ENCODE measurements around the gene A1CF. TPM values are rescaled to one million over a fixed set of nuclear protein-coding genes. Genes with fewer than 3 reads are reported as not detected.

Gene A1CF
- polyA plus RNA-seq, 2 donors, result not detected

DNA sequence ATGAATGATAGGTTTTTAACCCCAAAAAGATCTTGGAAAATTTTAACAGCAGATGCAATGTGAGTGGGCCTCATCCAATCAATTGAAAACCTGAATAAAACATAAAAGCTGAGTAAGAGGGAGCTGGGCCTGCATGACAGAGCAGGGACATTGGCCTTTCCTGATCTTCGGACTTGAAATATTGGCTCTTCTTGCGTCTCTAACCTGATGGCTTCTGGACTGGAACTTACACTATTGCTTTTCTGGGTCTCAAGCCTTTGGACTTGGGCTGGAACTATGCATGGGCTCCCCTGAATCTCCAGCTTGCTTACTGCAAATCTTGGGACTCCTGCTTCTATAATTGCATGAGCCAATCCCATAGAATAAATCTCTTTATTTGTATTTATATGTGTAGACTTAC, 9.0 kb downstream of the A1CF start:
- no peaks in the 10 kb centered on the region for H3K9me3 ChIP-seq (ENCODE audit: control insufficient read depth in 2 of 2, insufficient read depth in 1 of 2, low read depth in 1 of 2, low read length in 1 of 2)
- no peak overlapping the region for H3K27ac ChIP-seq (ENCODE audit: low read depth in 2 of 2, low read length in 1 of 2)
- H3K4me1 ChIP-seq (ENCODE audit: control insufficient read depth in 2 of 2, insufficient read depth in 2 of 2, low read length in 1 of 2), result no peaks in the 10 kb centered on the region
- H3K4me3 ChIP-seq (ENCODE audit: low read depth in 1 of 2, low read length in 2 of 2), result no peak overlapping the region
- no peaks in the 10 kb centered on the region for H3K27me3 ChIP-seq (ENCODE audit: control insufficient read depth in 1 of 2, insufficient read depth in 2 of 2, low read length in 2 of 2)
- no peaks in the 10 kb centered on the region for H3K36me3 ChIP-seq (ENCODE audit: control insufficient read depth in 2 of 2, insufficient read depth in 2 of 2, low read length in 1 of 2)
- 87 to 89% methylated on average over 2 of the region's 2 CpGs for WGBS, 2 donors

DNA sequence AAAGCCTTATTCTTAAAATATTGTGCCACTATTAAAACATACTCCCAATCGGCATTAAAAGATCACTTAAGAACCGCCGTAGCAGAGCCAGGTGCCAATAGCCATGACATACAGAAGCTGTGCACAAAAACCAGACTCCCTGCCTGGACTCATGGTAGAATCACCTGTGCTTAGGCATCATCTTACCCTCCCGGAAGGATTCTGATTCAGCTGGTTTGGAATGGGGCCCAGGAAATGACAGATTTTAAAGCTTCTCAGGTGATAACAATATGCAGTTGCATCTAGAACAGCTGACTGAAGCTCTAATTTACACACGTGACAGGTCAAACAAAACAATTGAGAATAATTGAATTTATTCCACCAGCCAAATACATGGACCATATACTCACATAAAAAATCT, 10.7 kb downstream of the A1CF start:
- Histone ChIP-seq H3K36me3 (ENCODE audit: control insufficient read depth in 2 of 2, insufficient read depth in 2 of 2, low read length in 1 of 2) (no peaks in the 10 kb centered on the region), H3K27me3 (ENCODE audit: control insufficient read depth in 1 of 2, insufficient read depth in 2 of 2, low read length in 2 of 2) (no peaks in the 10 kb centered on the region), H3K9me3 (ENCODE audit: control insufficient read depth in 2 of 2, insufficient read depth in 1 of 2, low read depth in 1 of 2, low read length in 1 of 2) (no peaks in the 10 kb centered on the region), H3K4me1 (ENCODE audit: control insufficient read depth in 2 of 2, insufficient read depth in 2 of 2, low read length in 1 of 2) (no peaks in the 10 kb centered on the region), H3K4me3 (ENCODE audit: low read depth in 1 of 2, low read length in 2 of 2) (no peak overlapping the region), H3K27ac (ENCODE audit: low read depth in 2 of 2, low read length in 1 of 2) (no peak overlapping the region)
- WGBS, 2 donors, result 64 to 66% methylated on average over 5 of the region's 5 CpGs

DNA sequence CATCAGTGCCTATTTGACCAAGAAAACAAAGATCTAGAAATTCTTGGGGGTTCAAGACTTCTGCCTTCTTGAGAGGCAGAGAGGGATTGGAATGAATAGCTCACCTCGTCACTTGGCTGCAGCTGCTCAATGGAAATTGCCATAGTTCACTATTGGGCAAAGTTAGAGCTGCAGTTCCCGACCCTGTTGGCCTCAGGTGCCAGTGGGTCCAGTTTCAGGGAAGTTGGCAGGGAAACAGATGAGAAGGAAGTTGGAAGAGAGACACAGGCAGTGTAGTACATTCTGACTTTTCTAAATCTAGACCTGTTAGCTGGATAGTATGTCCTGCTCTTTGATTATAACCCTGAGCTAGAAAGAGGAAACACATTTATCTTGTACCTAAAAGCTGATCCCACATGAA, 19.1 kb downstream of the A1CF start:
- no peak overlapping the region for H3K4me3 ChIP-seq (ENCODE audit: low read depth in 1 of 2, low read length in 2 of 2)
- WGBS, 2 donors, result 54 to 65% methylated on average over 2 of the region's 2 CpGs
- no peaks in the 10 kb centered on the region for H3K4me1 ChIP-seq (ENCODE audit: control insufficient read depth in 2 of 2, insufficient read depth in 2 of 2, low read length in 1 of 2)
- H3K27ac ChIP-seq (ENCODE audit: low read depth in 2 of 2, low read length in 1 of 2), result no peak overlapping the region
- H3K36me3 ChIP-seq (ENCODE audit: control insufficient read depth in 2 of 2, insufficient read depth in 2 of 2, low read length in 1 of 2), result no peaks in the 10 kb centered on the region
- H3K27me3 ChIP-seq (ENCODE audit: control insufficient read depth in 1 of 2, insufficient read depth in 2 of 2, low read length in 2 of 2), result no peaks in the 10 kb centered on the region
- no peaks in the 10 kb centered on the region for H3K9me3 ChIP-seq (ENCODE audit: control insufficient read depth in 2 of 2, insufficient read depth in 1 of 2, low read depth in 1 of 2, low read length in 1 of 2)

DNA sequence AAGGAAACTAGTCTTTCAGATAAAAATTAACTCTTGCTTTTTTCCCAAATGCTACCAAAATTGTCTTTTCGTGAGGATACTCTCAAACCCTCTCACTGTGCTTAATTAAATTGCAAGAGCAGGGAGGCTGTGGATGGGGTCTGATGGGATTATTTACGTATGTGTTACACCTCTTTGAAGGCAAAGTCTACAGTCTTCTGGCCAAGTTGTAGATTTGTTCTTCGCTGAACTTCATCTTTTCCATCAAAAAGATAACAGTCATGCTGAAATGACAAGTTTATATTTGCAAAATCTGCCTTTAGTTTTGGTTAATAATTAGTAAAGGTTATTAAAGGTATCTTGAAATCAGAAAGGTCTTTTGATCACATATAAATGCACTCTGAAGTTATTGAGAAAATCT, 22.7 kb downstream of the A1CF start:
- no peaks in the 10 kb centered on the region for H3K4me1 ChIP-seq (ENCODE audit: control insufficient read depth in 2 of 2, insufficient read depth in 2 of 2, low read length in 1 of 2)
- H3K36me3 ChIP-seq (ENCODE audit: control insufficient read depth in 2 of 2, insufficient read depth in 2 of 2, low read length in 1 of 2), result no peaks in the 10 kb centered on the region
- no peak overlapping the region for H3K4me3 ChIP-seq (ENCODE audit: low read depth in 1 of 2, low read length in 2 of 2)
- H3K9me3 ChIP-seq (ENCODE audit: control insufficient read depth in 2 of 2, insufficient read depth in 1 of 2, low read depth in 1 of 2, low read length in 1 of 2), result no peaks in the 10 kb centered on the region
- H3K27ac ChIP-seq (ENCODE audit: low read depth in 2 of 2, low read length in 1 of 2), result no peak overlapping the region
- 59 to 68% methylated on average over 3 of the region's 3 CpGs for WGBS, 2 donors
- H3K27me3 ChIP-seq (ENCODE audit: control insufficient read depth in 1 of 2, insufficient read depth in 2 of 2, low read length in 2 of 2), result no peaks in the 10 kb centered on the region

DNA sequence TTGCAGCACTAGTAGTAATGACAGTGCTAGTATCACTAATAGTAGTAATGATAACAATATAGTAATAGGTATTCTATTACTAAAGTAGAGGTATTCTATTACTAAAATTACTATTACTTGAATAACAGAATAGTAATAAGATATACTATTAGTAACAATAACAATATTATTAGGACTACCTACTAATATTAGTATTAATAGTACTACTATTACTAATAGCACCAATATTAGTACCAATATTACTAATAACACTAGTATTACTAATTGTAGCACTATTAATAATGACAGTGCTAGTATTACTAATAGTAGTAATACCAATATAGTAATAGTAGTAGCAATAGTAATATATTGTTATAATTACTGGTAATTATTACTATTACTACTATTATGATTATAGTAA, 24.1 kb downstream of the A1CF start:
- H3K27me3 ChIP-seq (ENCODE audit: control insufficient read depth in 1 of 2, insufficient read depth in 2 of 2, low read length in 2 of 2), result no peaks in the 10 kb centered on the region
- H3K27ac ChIP-seq (ENCODE audit: low read depth in 2 of 2, low read length in 1 of 2), result no peak overlapping the region
- no peaks in the 10 kb centered on the region for H3K4me1 ChIP-seq (ENCODE audit: control insufficient read depth in 2 of 2, insufficient read depth in 2 of 2, low read length in 1 of 2)
- no peak overlapping the region for H3K4me3 ChIP-seq (ENCODE audit: low read depth in 1 of 2, low read length in 2 of 2)
- no peaks in the 10 kb centered on the region for H3K36me3 ChIP-seq (ENCODE audit: control insufficient read depth in 2 of 2, insufficient read depth in 2 of 2, low read length in 1 of 2)
- no peaks in the 10 kb centered on the region for H3K9me3 ChIP-seq (ENCODE audit: control insufficient read depth in 2 of 2, insufficient read depth in 1 of 2, low read depth in 1 of 2, low read length in 1 of 2)

DNA sequence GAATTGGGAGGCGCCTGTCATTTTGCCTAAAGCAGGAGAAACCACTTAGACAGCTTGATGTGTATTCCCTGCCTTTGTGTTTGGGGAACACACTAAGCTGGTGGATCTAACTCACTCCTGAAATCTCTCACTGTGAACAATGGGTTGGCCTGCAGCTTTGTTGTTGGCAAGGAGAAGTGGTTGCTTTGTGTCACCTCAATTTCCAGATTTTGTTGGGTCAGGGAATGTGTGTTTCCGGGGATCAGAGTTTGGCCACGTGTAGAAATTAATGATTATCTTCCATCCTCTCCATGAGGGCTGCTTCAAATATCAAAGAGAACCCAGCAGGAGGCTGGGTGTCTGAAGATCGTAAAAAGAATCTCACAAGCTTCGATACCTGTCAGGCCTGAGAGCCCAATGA, 27.8 kb downstream of the A1CF start:
- H3K36me3 ChIP-seq (ENCODE audit: control insufficient read depth in 2 of 2, insufficient read depth in 2 of 2, low read length in 1 of 2), result no peaks in the 10 kb centered on the region
- H3K27me3 ChIP-seq (ENCODE audit: control insufficient read depth in 1 of 2, insufficient read depth in 2 of 2, low read length in 2 of 2), result no peaks in the 10 kb centered on the region
- H3K4me1 ChIP-seq (ENCODE audit: control insufficient read depth in 2 of 2, insufficient read depth in 2 of 2, low read length in 1 of 2), result no peaks in the 10 kb centered on the region
- no peak overlapping the region for H3K4me3 ChIP-seq (ENCODE audit: low read depth in 1 of 2, low read length in 2 of 2)
- H3K27ac ChIP-seq (ENCODE audit: low read depth in 2 of 2, low read length in 1 of 2), result no peak overlapping the region
- WGBS, 2 donors, result 46 to 54% methylated on average over 5 of the region's 5 CpGs
- H3K9me3 ChIP-seq (ENCODE audit: control insufficient read depth in 2 of 2, insufficient read depth in 1 of 2, low read depth in 1 of 2, low read length in 1 of 2), result no peaks in the 10 kb centered on the region

DNA sequence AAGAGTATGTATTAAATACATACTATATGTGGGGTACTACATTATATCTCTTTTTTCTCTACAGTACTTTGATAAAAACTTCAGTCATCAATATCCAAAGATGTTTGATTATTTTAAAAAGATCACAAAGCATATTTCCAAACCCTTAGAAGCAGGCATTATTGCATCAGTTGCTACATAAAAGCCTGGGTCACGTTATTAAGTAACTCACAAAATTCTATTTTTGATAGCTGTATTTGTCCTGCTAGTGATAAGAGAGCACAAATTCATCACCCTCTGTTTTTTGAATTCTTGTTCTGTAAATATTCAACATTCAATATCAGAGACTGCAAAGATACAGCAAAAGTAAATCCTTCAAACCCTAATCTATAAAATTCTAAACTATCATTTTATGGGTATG, 30.0 kb downstream of the A1CF start:
- Histone ChIP-seq H3K4me3 (ENCODE audit: low read depth in 1 of 2, low read length in 2 of 2) (no peak overlapping the region), H3K36me3 (ENCODE audit: control insufficient read depth in 2 of 2, insufficient read depth in 2 of 2, low read length in 1 of 2) (no peaks in the 10 kb centered on the region), H3K27ac (ENCODE audit: low read depth in 2 of 2, low read length in 1 of 2) (no peak overlapping the region), H3K9me3 (ENCODE audit: control insufficient read depth in 2 of 2, insufficient read depth in 1 of 2, low read depth in 1 of 2, low read length in 1 of 2) (no peaks in the 10 kb centered on the region), H3K4me1 (ENCODE audit: control insufficient read depth in 2 of 2, insufficient read depth in 2 of 2, low read length in 1 of 2) (no peaks in the 10 kb centered on the region), H3K27me3 (ENCODE audit: control insufficient read depth in 1 of 2, insufficient read depth in 2 of 2, low read length in 2 of 2) (no peaks in the 10 kb centered on the region)
- WGBS, 2 donors, result 50 to 57% methylated on average over 1 of the region's 1 CpG

DNA sequence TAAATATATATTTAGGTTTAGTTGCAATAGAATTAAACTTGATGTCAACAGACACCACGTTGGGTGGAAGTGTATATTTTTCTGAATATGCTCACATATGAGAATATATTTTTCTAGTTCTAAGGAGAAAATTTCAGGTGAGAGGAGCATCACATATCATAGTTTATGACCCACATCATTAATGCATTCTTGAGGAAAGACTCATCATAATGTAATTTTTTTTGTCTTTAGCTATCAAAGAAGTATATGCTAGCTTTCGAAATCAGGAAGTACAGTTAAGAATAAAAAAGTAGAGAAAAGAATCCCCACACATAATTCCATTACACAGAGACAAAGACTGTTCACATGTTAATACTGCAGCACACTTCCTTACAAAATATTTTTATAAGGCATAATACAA, 30.4 kb downstream of the A1CF start:
- no peaks in the 10 kb centered on the region for H3K4me1 ChIP-seq (ENCODE audit: control insufficient read depth in 2 of 2, insufficient read depth in 2 of 2, low read length in 1 of 2)
- H3K36me3 ChIP-seq (ENCODE audit: control insufficient read depth in 2 of 2, insufficient read depth in 2 of 2, low read length in 1 of 2), result no peaks in the 10 kb centered on the region
- H3K9me3 ChIP-seq (ENCODE audit: control insufficient read depth in 2 of 2, insufficient read depth in 1 of 2, low read depth in 1 of 2, low read length in 1 of 2), result no peaks in the 10 kb centered on the region
- 73 to 86% methylated on average over 2 of the region's 2 CpGs for WGBS, 2 donors
- no peak overlapping the region for H3K4me3 ChIP-seq (ENCODE audit: low read depth in 1 of 2, low read length in 2 of 2)
- no peak overlapping the region for H3K27ac ChIP-seq (ENCODE audit: low read depth in 2 of 2, low read length in 1 of 2)
- H3K27me3 ChIP-seq (ENCODE audit: control insufficient read depth in 1 of 2, insufficient read depth in 2 of 2, low read length in 2 of 2), result no peaks in the 10 kb centered on the region

DNA sequence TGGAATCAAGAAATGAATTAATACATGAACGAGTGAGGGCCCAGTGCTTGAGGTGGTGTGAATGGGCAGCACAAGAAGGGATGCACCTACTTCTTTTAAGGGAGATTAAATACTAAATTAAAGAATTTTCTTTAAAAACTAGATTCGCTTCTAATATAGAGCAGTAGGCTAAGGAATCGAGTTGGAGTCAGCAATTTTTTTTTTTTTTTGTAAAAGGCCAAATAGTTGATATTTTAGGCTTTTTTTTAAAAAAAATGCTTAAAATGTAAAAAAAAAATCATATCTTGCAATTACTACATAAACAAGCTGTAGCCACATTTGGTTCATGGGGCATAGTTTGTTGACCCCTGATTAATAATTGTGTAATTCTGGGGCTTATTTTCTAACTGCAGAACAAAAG, 31.9 kb downstream of the A1CF start:
- no peaks in the 10 kb centered on the region for H3K27me3 ChIP-seq (ENCODE audit: control insufficient read depth in 1 of 2, insufficient read depth in 2 of 2, low read length in 2 of 2)
- no peaks in the 10 kb centered on the region for H3K4me1 ChIP-seq (ENCODE audit: control insufficient read depth in 2 of 2, insufficient read depth in 2 of 2, low read length in 1 of 2)
- H3K4me3 ChIP-seq (ENCODE audit: low read depth in 1 of 2, low read length in 2 of 2), result no peak overlapping the region
- no peaks in the 10 kb centered on the region for H3K36me3 ChIP-seq (ENCODE audit: control insufficient read depth in 2 of 2, insufficient read depth in 2 of 2, low read length in 1 of 2)
- WGBS, 2 donors, result 77 to 81% methylated on average over 3 of the region's 3 CpGs
- H3K27ac ChIP-seq (ENCODE audit: low read depth in 2 of 2, low read length in 1 of 2), result no peak overlapping the region
- no peaks in the 10 kb centered on the region for H3K9me3 ChIP-seq (ENCODE audit: control insufficient read depth in 2 of 2, insufficient read depth in 1 of 2, low read depth in 1 of 2, low read length in 1 of 2)

DNA sequence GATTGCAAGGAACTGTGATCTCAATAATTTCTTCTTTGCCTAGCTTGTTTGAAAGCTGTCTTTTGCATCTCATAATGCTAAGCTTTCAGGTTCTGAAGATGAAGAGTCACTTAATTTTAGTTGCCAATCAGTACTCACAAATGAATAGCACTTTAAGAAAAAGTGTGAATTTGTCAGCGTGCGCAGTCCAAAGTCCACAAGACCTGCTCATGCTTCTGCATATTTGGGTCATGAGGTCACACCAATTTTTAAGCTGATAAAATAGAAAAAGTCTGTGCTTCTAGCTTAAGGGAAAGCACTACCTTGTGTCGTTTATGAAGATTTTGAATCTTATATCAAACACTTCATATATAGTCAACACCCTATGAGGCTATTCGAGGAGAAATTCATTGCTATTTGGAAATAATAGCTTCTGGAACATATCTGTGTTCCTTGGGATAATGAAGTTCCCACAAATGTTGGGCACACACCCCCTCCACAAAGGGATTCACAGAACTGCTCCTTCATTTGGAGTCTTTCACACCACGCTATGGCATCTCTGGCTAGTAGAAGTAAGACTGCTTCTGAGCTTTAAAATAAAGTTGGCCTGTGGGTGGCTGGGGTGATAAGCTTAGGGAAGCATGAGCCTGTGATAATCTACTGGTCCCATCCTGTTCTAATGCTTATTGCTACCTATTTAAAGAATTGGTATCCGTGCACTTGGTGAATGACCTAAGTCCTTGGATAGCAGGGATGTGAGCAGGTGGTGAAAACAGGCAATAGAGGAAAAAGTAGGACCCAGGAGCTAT, 33.3 kb downstream of the A1CF start:
- WGBS, 2 donors, result 71 to 79% methylated on average over 6 of the region's 6 CpGs
- H3K4me3 ChIP-seq (ENCODE audit: low read depth in 1 of 2, low read length in 2 of 2), result no peak overlapping the region
- no peaks in the 10 kb centered on the region for H3K4me1 ChIP-seq (ENCODE audit: control insufficient read depth in 2 of 2, insufficient read depth in 2 of 2, low read length in 1 of 2)
- H3K27me3 ChIP-seq (ENCODE audit: control insufficient read depth in 1 of 2, insufficient read depth in 2 of 2, low read length in 2 of 2), result no peaks in the 10 kb centered on the region
- no peaks in the 10 kb centered on the region for H3K36me3 ChIP-seq (ENCODE audit: control insufficient read depth in 2 of 2, insufficient read depth in 2 of 2, low read length in 1 of 2)
- no peaks in the 10 kb centered on the region for H3K9me3 ChIP-seq (ENCODE audit: control insufficient read depth in 2 of 2, insufficient read depth in 1 of 2, low read depth in 1 of 2, low read length in 1 of 2)
- no peak overlapping the region for H3K27ac ChIP-seq (ENCODE audit: low read depth in 2 of 2, low read length in 1 of 2)

Data from esophagus (tissue), 2 donors.